ENCODE measurements around the gene F8A1. TPM values are rescaled to one million over a fixed set of nuclear protein-coding genes. Genes with fewer than 3 reads are reported as not detected.
A peak's percentile ranks its signal among the peaks of the same experiment; 100 is the strongest.
"Not testable (repeated sequence)": the region's sequence is repeated elsewhere in the genome, so short reads cannot be mapped to it uniquely, and the experiment has no call there.

The F8A1 gene
- total RNA-seq: 1 to 10 TPM in 3 of 4 donors, under 1 TPM in 1; 0.63 to 9.7 (median 5.5) TPM

DNA sequence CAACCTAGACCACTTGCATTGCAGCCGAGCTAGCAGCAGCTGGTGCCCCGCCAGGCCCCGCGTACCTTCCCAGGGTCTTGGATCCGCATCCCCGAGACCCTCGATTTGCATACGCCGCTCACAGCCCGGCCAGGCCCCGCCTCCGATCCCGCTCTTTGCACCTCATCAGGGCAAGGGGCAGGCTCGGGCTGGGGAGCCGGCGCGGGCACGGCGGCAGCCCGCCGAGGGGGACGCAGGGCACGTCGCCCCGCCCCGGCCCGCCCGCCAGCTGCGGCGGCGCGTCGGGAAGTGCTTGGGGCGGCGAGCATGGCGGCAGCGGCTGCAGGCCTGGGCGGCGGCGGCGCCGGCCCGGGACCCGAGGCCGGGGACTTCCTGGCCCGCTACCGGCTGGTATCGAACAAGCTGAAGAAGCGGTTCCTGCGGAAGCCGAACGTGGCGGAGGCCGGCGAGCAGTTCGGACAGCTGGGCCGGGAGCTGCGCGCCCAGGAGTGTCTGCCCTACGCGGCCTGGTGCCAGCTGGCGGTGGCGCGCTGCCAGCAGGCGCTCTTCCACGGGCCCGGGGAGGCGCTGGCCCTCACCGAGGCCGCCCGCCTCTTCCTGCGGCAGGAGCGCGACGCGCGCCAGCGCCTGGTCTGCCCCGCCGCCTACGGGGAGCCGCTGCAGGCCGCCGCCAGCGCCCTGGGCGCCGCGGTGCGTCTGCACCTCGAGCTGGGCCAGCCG is at the start of gene F8A1:
TSS of gene F8A1 (plus strand) at position 287 of the 720 bp plus-strand sequence. CDS start at position 307, 20 bp downstream.
- peak; percentile 65 for ATAC-seq (ENCODE audit: low FRiP score)
- not testable (repeated sequence) for DNase-seq (ENCODE audit: low spot score)

DNA sequence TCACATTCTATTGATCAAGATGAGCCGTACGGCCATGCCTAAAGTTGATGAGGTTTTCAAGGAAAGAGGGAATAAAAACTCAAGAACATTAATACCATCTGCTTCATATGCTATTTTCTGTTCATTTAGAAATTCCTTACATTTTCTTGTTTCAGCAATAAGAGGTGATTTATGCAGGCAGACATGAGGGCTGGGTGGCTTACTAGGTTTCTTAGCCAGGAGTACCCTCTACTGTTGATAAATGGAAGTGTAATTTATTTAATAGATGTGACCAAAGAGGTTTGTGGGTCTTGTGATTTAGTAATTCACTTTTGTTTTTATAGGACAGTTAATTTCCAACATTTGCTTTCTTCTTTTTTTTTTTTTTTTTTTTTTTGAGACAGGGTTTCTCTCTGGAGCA is 45.3 kb upstream of the F8A1 start:
- no peak for ATAC-seq (ENCODE audit: low FRiP score)
- DNase-seq (ENCODE audit: low spot score): no peak
- TF ChIP-seq, protein P1, sequence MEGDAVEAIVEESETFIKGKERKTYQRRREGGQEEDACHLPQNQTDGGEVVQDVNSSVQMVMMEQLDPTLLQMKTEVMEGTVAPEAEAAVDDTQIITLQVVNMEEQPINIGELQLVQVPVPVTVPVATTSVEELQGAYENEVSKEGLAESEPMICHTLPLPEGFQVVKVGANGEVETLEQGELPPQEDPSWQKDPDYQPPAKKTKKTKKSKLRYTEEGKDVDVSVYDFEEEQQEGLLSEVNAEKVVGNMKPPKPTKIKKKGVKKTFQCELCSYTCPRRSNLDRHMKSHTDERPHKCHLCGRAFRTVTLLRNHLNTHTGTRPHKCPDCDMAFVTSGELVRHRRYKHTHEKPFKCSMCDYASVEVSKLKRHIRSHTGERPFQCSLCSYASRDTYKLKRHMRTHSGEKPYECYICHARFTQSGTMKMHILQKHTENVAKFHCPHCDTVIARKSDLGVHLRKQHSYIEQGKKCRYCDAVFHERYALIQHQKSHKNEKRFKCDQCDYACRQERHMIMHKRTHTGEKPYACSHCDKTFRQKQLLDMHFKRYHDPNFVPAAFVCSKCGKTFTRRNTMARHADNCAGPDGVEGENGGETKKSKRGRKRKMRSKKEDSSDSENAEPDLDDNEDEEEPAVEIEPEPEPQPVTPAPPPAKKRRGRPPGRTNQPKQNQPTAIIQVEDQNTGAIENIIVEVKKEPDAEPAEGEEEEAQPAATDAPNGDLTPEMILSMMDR (IDR thresholded peaks at IDR 0.05): no peak

DNA sequence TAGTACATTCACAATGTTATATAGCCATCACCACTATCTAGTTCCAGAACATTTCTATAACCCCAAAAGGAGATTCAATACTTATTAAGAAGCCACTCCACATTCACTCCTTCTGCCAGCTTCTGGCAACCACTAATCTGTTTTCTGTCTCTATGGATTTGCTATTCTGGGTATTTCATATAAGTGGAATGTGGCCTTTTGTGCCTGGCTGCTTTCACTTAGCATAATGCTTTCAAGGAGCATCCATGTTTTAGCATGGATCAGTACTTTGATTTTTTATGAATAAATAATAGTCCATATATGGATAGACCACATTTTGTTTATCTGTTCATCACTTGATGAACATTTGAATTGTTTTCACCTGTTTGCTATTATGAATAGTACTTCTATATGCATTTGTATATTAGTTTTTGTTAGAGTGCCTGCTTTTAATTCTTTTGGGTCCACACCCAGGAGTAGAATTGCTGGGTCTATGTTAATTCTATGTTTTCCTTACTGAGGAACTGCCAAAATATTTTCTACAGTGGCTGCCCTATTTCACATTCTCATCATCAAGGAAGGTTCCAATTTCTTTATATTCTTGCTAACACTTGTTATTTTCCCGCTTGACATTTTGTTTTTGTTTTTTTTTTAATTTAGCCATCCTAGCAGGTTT is 35.1 kb upstream of the F8A1 start:
- ATAC-seq (ENCODE audit: low FRiP score): no peak
- TF ChIP-seq, protein P1 (IDR thresholded peaks at IDR 0.05): no peak

DNA sequence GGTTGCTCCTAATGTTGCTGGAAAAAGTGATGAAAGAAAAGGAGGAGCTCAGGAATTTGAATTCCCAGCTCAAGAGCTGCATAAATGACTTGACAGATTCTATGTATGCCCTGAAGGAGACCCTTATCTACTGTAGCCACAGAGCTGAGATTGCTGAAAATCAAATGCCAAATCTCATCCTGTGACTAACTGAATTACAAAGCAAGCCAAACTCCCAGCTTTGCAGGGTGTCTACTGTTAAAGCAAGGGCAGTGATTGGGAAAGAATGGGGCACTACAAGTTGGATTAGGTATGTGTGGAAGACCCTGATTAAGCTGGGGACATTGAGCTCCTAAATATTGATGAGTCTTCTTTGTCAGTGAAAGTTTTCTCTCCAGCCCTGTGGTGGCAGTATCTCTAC is 30.9 kb upstream of the F8A1 start:
- no peak for ATAC-seq (ENCODE audit: low FRiP score)

More for the DNA sequence above, 35.1 kb upstream of the F8A1 start:
- no peak for DNase-seq (ENCODE audit: low spot score)

DNA sequence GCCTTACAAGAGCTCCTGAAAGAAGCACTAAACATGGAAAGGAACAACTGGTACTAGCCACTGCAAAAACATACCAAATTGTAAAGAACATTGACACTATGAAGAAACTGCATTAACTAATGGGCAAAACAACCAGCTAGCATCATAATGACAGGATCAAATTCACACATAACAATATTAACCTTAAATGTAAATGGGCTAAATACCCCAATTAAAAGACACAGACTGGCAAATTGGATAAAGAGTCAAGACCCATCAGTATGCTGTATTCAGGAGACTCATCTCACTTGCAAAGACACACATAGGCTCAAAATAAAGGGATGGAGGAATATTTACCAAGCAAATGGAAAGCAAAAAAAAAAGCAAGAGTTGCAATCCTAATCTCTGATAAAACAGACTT is 17.6 kb upstream of the F8A1 start:
- not testable (repeated sequence) for ATAC-seq (ENCODE audit: low FRiP score); DNase-seq (ENCODE audit: low spot score)

More for the DNA sequence above, 30.9 kb upstream of the F8A1 start:
- DNase-seq (ENCODE audit: low spot score): no peak
- TF ChIP-seq, protein P1 (IDR thresholded peaks at IDR 0.05): no peak

DNA sequence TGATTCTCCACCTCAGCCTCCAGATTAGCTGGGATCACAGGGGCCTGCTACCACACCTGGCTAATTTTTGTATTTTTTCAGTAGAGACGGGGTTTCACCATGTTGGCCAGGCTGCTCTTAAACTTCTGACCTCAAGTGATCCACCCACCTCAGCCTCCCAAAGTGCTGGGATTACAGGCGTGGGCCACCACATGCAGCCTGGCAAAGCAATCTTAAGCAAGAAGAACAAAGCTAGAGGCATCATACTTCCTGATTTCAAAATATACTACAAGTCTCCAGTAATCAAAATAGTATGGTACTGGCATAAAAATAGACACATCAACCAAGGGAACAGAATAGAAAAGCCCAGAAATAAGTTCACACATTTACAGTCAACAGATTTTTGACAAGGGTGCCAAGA is 12.8 kb upstream of the F8A1 start:
- TF ChIP-seq, protein P1 (IDR thresholded peaks at IDR 0.05): no peak
- DNase-seq (ENCODE audit: low spot score): no peak
- ATAC-seq (ENCODE audit: low FRiP score): no peak

DNA sequence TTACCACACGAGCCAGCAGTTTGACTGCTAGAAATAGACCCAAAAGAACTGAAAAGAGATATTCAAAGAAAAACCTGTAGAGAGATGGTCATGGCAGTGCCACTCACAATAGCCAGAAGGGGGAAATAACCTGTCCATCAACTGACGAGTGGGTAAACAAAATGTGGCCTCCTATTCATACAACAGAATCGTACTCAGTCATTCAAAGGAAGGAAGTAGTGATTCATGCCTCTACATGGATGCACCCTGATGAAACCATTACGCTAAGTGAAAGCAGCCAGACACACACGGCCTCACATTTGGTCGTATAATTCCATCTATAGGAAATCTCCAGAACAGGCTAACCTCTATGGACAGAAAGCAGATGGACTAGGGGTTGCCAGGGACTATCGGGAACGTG is 2.1 kb upstream of the F8A1 start:
- ATAC-seq (ENCODE audit: low FRiP score); DNase-seq (ENCODE audit: low spot score): not testable (repeated sequence)

DNA sequence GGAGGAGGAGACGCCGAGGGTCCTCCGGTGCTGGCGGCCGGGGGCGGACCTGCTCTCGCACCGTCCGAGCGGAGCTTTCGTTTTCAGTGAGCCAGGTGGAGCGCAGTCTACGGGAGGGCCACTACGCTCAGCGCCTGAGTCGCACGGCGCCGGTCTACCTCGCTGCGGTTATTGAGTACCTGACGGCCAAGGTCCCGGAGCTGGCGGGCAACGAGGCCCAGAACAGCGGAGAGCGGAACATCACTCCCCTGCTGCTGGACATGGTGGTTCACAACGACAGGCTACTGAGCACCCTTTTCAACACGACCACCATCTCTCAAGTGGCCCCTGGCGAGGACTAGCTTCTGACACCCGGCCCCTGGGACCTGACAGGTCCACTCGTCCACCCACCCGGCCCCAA is 1.1 kb upstream of the F8A1 start:
- not testable (repeated sequence) for DNase-seq (ENCODE audit: low spot score); ATAC-seq (ENCODE audit: low FRiP score)

DNA sequence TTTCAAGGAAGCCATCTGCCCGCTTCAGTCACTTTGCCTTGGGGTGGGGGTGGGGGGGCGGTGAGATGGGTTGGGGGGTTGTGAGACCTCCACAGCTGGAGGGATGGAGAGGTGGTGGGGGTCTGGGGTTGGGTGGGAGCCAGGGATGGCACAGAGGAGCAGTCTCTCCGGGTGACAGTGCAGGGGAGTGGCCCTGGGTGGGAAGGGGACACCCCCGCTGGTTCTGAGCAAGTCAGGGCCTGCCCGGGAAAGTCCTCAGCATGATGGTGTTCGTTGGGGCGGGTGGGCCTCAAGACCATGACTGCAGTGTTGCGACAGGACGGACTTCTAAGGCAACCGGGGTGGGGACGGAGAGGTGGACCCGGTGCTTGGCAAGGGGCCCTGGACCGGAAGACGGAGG is 606 bp upstream of the F8A1 start:
- not testable (repeated sequence) for DNase-seq (ENCODE audit: low spot score)
- ATAC-seq (ENCODE audit: low FRiP score): peak; percentile 6

DNA sequence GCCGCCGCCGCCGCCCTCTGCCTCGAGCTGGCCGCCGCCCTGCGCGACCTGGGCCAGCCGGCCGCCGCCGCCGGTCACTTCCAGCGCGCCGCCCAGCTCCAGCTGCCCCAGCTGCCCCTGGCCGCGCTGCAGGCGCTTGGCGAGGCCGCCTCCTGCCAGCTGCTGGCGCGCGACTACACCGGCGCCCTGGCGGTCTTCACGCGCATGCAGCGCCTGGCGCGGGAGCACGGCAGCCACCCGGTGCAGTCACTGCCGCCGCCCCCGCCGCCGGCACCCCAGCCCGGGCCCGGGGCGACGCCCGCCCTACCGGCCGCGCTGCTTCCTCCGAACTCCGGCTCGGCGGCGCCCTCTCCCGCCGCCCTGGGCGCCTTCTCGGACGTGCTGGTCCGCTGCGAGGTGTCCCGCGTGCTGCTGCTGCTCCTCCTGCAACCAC is 650 bp downstream of the F8A1 start:
- ATAC-seq (ENCODE audit: low FRiP score): peak; percentile 55
- not testable (repeated sequence) for DNase-seq (ENCODE audit: low spot score)
